ENCODE results near the gene LTBP1. TPM values are rescaled to one million over a fixed set of nuclear protein-coding genes. Genes with fewer than 3 reads are reported as not detected.

LTBP1 gene
- total RNA-seq, 5 donors from 2014 or later (not counting 1 experiment from before 2014, with no cell fraction given), result 0.16 to 0.76 (median 0.43) TPM

- Histone ChIP-seq H3K4me1 (ENCODE audit: control insufficient read depth in 1 of 2, extremely low read depth in 1 of 2, insufficient read depth in 2 of 2, low read length in 2 of 2) (no peaks in the 10 kb centered on the region), H3K9me3 (no peaks in the 10 kb centered on the region), H3K4me3 (ENCODE audit: control insufficient read depth in 1 of 2, extremely low read depth in 1 of 2, low read length in 1 of 2) (no peak overlapping the region), H3K27ac (ENCODE audit: low read length) (no peak overlapping the region), H3K27me3 (replicated peaks in 1 of 2; ENCODE audit: control insufficient read depth in 2 of 2, extremely low read depth in 1 of 2, insufficient read depth in 2 of 2, low read length in 1 of 2) (peaks cover 0 to 5% of the 10 kb centered on the region in 2 experiments), H3K36me3 (ENCODE audit: control insufficient read depth in 2 of 2, extremely low read depth in 1 of 2, insufficient read depth in 1 of 2, low read length in 1 of 2) (no peaks in the 10 kb centered on the region)
- H3K27ac Mint-ChIP-seq, result no peak overlapping the region
- ChIA-PET POLR2A (no interaction called here), CTCF (no interaction called here)
- H3K9me3 Mint-ChIP-seq, result no peaks in the 10 kb centered on the region
- WGBS (ENCODE audit: insufficient coverage), result 93% methylated on average over 2 of the region's 4 CpGs
- H3K27me3 Mint-ChIP-seq, result peaks cover 4 to 10% of the 10 kb centered on the region in 2 donors
- no peaks in the 10 kb centered on the region for H3K36me3 Mint-ChIP-seq
- no peaks in the 10 kb centered on the region for H3K4me1 Mint-ChIP-seq
- DNase-seq, result no peak
- no peak overlapping the region for H3K4me3 Mint-ChIP-seq
- no peak for ATAC-seq (replicated peaks in 1 of 4)
Observed at GRCh38 chr2:33038799-33039198, 92.0 kb downstream of the LTBP1 start.

GRCh38 chr2:33040541-33040940, 93.8 kb downstream of the LTBP1 start:
- peaks cover 4 to 8% of the 10 kb centered on the region in 2 donors for H3K27me3 Mint-ChIP-seq
- peaks cover 0 to 5% of the 10 kb centered on the region in 2 experiments for H3K27me3 ChIP-seq (replicated peaks in 1 of 2; ENCODE audit: control insufficient read depth in 2 of 2, extremely low read depth in 1 of 2, insufficient read depth in 2 of 2, low read length in 1 of 2)
- POLR2A ChIA-PET, result no interaction called here
- no peak overlapping the region for H3K4me3 ChIP-seq (ENCODE audit: control insufficient read depth in 1 of 2, extremely low read depth in 1 of 2, low read length in 1 of 2)
- no peaks in the 10 kb centered on the region for H3K4me1 Mint-ChIP-seq
- no peak for DNase-seq
- no peak overlapping the region for H3K27ac Mint-ChIP-seq
- H3K9me3 ChIP-seq, result no peaks in the 10 kb centered on the region
- H3K36me3 Mint-ChIP-seq, result no peaks in the 10 kb centered on the region
- H3K4me3 Mint-ChIP-seq, result no peak overlapping the region
- H3K9me3 Mint-ChIP-seq, result no peaks in the 10 kb centered on the region
- H3K4me1 ChIP-seq (ENCODE audit: control insufficient read depth in 1 of 2, extremely low read depth in 1 of 2, insufficient read depth in 2 of 2, low read length in 2 of 2), result no peaks in the 10 kb centered on the region
- CTCF ChIA-PET, result no interaction called here
- H3K27ac ChIP-seq (ENCODE audit: low read length), result no peak overlapping the region
- 100% methylated on average over 1 of the region's 4 CpGs for WGBS (ENCODE audit: insufficient coverage)
- ATAC-seq (replicated peaks in 1 of 4), result no peak
- no peaks in the 10 kb centered on the region for H3K36me3 ChIP-seq (ENCODE audit: control insufficient read depth in 2 of 2, extremely low read depth in 1 of 2, insufficient read depth in 1 of 2, low read length in 1 of 2)

- DNase-seq (no peak), ATAC-seq (replicated peaks in 1 of 4) (no peak)
- no peak overlapping the region for H3K4me3 Mint-ChIP-seq
- no peaks in the 10 kb centered on the region for H3K36me3 Mint-ChIP-seq
- no peaks in the 10 kb centered on the region for H3K4me1 Mint-ChIP-seq
- Histone ChIP-seq H3K4me3 (ENCODE audit: control insufficient read depth in 1 of 2, extremely low read depth in 1 of 2, low read length in 1 of 2) (no peak overlapping the region), H3K4me1 (ENCODE audit: control insufficient read depth in 1 of 2, extremely low read depth in 1 of 2, insufficient read depth in 2 of 2, low read length in 2 of 2) (no peaks in the 10 kb centered on the region), H3K27me3 (replicated peaks in 1 of 2; ENCODE audit: control insufficient read depth in 2 of 2, extremely low read depth in 1 of 2, insufficient read depth in 2 of 2, low read length in 1 of 2) (peaks cover 0 to 3% of the 10 kb centered on the region in 2 experiments), H3K9me3 (no peaks in the 10 kb centered on the region), H3K27ac (ENCODE audit: low read length) (no peak overlapping the region), H3K36me3 (ENCODE audit: control insufficient read depth in 2 of 2, extremely low read depth in 1 of 2, insufficient read depth in 1 of 2, low read length in 1 of 2) (no peaks in the 10 kb centered on the region)
- ChIA-PET CTCF (no interaction called here), POLR2A (no interaction called here)
- H3K27me3 Mint-ChIP-seq, result peaks cover 7 to 9% of the 10 kb centered on the region in 2 donors
- H3K9me3 Mint-ChIP-seq, result no peaks in the 10 kb centered on the region
- 70% methylated on average over 1 of the region's 1 CpG for WGBS (ENCODE audit: insufficient coverage)
- no peak overlapping the region for H3K27ac Mint-ChIP-seq
Observed at GRCh38 chr2:33042265-33042664, 95.5 kb downstream of the LTBP1 start.

GRCh38 chr2:33042819-33043218, 96.1 kb downstream of the LTBP1 start:
- Histone ChIP-seq H3K9me3 (no peaks in the 10 kb centered on the region), H3K36me3 (ENCODE audit: control insufficient read depth in 2 of 2, extremely low read depth in 1 of 2, insufficient read depth in 1 of 2, low read length in 1 of 2) (no peaks in the 10 kb centered on the region), H3K27ac (ENCODE audit: low read length) (no peak overlapping the region), H3K27me3 (replicated peaks in 1 of 2; ENCODE audit: control insufficient read depth in 2 of 2, extremely low read depth in 1 of 2, insufficient read depth in 2 of 2, low read length in 1 of 2) (peaks cover 0 to 3% of the 10 kb centered on the region in 2 experiments), H3K4me1 (ENCODE audit: control insufficient read depth in 1 of 2, extremely low read depth in 1 of 2, insufficient read depth in 2 of 2, low read length in 2 of 2) (no peaks in the 10 kb centered on the region), H3K4me3 (ENCODE audit: control insufficient read depth in 1 of 2, extremely low read depth in 1 of 2, low read length in 1 of 2) (no peak overlapping the region)
- ChIA-PET POLR2A (no interaction called here), CTCF (no interaction called here)
- Mint-ChIP-seq H3K27ac (no peak overlapping the region), H3K9me3 (no peaks in the 10 kb centered on the region), H3K27me3 (peaks cover 10 to 12% of the 10 kb centered on the region in 2 donors), H3K4me1 (no peaks in the 10 kb centered on the region), H3K36me3 (no peaks in the 10 kb centered on the region), H3K4me3 (no peak overlapping the region)
- DNase-seq (no peak), ATAC-seq (replicated peaks in 1 of 4) (no peak)
- 80% methylated on average over 1 of the region's 3 CpGs for WGBS (ENCODE audit: insufficient coverage)

GRCh38 chr2:33047939-33048338, 101.2 kb downstream of the LTBP1 start:
- CTCF ChIA-PET, result no interaction called here
- Histone ChIP-seq H3K36me3 (ENCODE audit: control insufficient read depth in 2 of 2, extremely low read depth in 1 of 2, insufficient read depth in 1 of 2, low read length in 1 of 2) (no peaks in the 10 kb centered on the region), H3K9me3 (no peaks in the 10 kb centered on the region), H3K27ac (ENCODE audit: low read length) (no peak overlapping the region), H3K27me3 (replicated peaks in 1 of 2; ENCODE audit: control insufficient read depth in 2 of 2, extremely low read depth in 1 of 2, insufficient read depth in 2 of 2, low read length in 1 of 2) (no peaks in the 10 kb centered on the region), H3K4me1 (ENCODE audit: control insufficient read depth in 1 of 2, extremely low read depth in 1 of 2, insufficient read depth in 2 of 2, low read length in 2 of 2) (no peaks in the 10 kb centered on the region), H3K4me3 (ENCODE audit: control insufficient read depth in 1 of 2, extremely low read depth in 1 of 2, low read length in 1 of 2) (no peak overlapping the region)
- Mint-ChIP-seq H3K36me3 (no peaks in the 10 kb centered on the region), H3K4me3 (no peak overlapping the region), H3K9me3 (no peaks in the 10 kb centered on the region), H3K4me1 (no peaks in the 10 kb centered on the region), H3K27ac (no peak overlapping the region), H3K27me3 (peaks cover 2 to 15% of the 10 kb centered on the region in 2 donors)
- WGBS (ENCODE audit: insufficient coverage), result 0% methylated on average over 1 of the region's 2 CpGs
- no peak for ATAC-seq (replicated peaks in 1 of 4)
- no peak for DNase-seq
- POLR2A ChIA-PET, result no interaction called here

- H3K4me3 Mint-ChIP-seq, result no peak overlapping the region
- Histone ChIP-seq H3K27ac (ENCODE audit: low read length) (no peak overlapping the region), H3K36me3 (ENCODE audit: control insufficient read depth in 2 of 2, extremely low read depth in 1 of 2, insufficient read depth in 1 of 2, low read length in 1 of 2) (no peaks in the 10 kb centered on the region), H3K4me3 (ENCODE audit: control insufficient read depth in 1 of 2, extremely low read depth in 1 of 2, low read length in 1 of 2) (no peak overlapping the region), H3K9me3 (no peaks in the 10 kb centered on the region), H3K4me1 (ENCODE audit: control insufficient read depth in 1 of 2, extremely low read depth in 1 of 2, insufficient read depth in 2 of 2, low read length in 2 of 2) (no peaks in the 10 kb centered on the region), H3K27me3 (replicated peaks in 1 of 2; ENCODE audit: control insufficient read depth in 2 of 2, extremely low read depth in 1 of 2, insufficient read depth in 2 of 2, low read length in 1 of 2) (peaks cover 0 to 2% of the 10 kb centered on the region in 2 experiments)
- H3K4me1 Mint-ChIP-seq, result no peaks in the 10 kb centered on the region
- peaks cover 4 to 15% of the 10 kb centered on the region in 2 donors for H3K27me3 Mint-ChIP-seq
- H3K36me3 Mint-ChIP-seq, result no peaks in the 10 kb centered on the region
- ChIA-PET CTCF (interaction anchor here in 1 of 2 donors (0.6 kb wide), 1 partner anchor 233 kb away, joined by 3 read pairs; no protein-coding TSS in a partner anchor), POLR2A (no interaction called here)
- ATAC-seq (replicated peaks in 1 of 4), result no peak
- DNase-seq, result no peak
- no peaks in the 10 kb centered on the region for H3K9me3 Mint-ChIP-seq
- WGBS (ENCODE audit: insufficient coverage), result 80% methylated on average over 1 of the region's 7 CpGs
- H3K27ac Mint-ChIP-seq, result no peak overlapping the region
Observed at GRCh38 chr2:33051586-33052360, 105.0 kb downstream of the LTBP1 start.

All from T-cell (primary cell).